SKM-1 treated with dmso at 0.1 percent for 144 hours (cell line): ENCODE results near the gene TMEM239.
"Not testable (repeated sequence)": the region's sequence is repeated elsewhere in the genome, so short reads cannot be mapped to it uniquely, and the experiment has no call there.

Experiments
- DNase-seq: peaks from one replicate; lab custom pipeline; 2025; ENCODE audit not compliant: unreplicated experiment; lab: John Stamatoyannopoulos, UW

The TMEM239 gene

GRCh38 chr20:2816030-2816582 is at the start of gene TMEM239:
Gene TMEM239, plus strand, starts transcription at chr20:2816364. Its CDS starts 191 bp downstream, at chr20:2816555.
- no peak for DNase-seq

- no peak for DNase-seq
These were observed 48.2 kb upstream of the TMEM239 start for GRCh38 chr20:2767768-2768631.

GRCh38 chr20:2768632-2769015 is 47.5 kb upstream of the TMEM239 start:
- no peak for DNase-seq

GRCh38 chr20:2770091-2770490 is 46.1 kb upstream of the TMEM239 start:
- DNase-seq = not testable (repeated sequence)

DNA sequence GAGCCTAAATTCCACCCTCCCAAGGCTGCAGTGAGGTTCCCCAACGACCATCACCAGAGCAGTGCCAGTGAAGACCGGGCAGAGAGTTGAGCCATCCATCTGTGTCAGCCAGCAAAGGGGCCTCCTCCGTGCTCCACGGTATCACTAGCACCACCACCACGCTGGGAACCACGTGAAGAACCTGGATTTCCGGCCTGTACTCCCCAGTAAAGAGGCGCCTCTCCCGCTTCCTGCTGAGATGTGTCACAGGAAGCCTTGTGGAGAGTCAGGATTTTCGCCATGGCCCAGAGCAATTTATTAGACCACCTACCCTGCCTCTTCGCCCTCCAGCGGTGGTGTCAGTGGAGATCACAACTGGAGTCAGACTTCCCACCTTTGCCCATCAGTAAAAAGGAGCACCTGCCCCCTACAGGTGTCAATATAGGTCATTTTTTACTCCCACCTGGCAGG is 44.5 kb upstream of the TMEM239 start:
- no peak for DNase-seq

DNA sequence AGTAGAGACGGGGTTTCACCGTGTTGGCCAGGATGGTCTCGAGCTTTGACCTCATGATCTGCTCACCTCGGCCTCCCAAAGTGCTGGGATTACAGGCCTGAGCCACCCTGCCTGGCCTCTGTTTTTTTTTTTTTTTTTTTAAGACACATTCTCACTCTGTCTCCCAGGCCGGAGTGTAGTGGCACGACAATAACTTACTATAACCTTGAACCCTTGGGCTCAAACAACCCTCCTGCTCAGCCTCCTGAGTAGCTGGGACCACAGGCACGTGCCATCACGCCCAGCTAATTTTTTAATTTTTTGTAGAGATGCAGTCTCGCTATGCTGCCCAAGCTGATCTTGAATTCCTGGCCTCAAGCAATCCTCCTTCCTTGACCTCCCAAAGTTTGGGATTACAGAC is 42.4 kb upstream of the TMEM239 start:
- DNase-seq = no peak

DNA sequence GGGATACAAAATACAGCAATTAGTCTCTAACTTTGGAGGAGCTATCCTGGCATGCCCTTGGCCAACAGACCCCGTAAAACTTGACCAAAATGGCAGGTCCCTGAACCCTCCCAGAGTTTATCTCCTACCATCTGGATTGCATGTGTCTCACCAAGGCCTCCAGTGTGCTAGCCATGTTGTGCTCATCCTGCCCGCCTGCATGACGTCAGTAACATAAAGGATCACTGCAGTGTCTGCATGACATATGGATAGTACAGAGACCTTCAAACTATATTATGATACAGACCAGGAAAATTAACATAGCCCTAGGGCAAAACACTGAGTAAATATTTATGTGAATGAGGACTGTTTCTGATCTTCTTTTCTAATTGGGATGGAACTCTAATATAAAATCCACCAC is 41.0 kb upstream of the TMEM239 start:
- no peak for DNase-seq

GRCh38 chr20:2778602-2779321 is 37.4 kb upstream of the TMEM239 start:
- DNase-seq = no peak

- no peak for DNase-seq
These were observed 35.2 kb upstream of the TMEM239 start for GRCh38 chr20:2780948-2781347.

DNA sequence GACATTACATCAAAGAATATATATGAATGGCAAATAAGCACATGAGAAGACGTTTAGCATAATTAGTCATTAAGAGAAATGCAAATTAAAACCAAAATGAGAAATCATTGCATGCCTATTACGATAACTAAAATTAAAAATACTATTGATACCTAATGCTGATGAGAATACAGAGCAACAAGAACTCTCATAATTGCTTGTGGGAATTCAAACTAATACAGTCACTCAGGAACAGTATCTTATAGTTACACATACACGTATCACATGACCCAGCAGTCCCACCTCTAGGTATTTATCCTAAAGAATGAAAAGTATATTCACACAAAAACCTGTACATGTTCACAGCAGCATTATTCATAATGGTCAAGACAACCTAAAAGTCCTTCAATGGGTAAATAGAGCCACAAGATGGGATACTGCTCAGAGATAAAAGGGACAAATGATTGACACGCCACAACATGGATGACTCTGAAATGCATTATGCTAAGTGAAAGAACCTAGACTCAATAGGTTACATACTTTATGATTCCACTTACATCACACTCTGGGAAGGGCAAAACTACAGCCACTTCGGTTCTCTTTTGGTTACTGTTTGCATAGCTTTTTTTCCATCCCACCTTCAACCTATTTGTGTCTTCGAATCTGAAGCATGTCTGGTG is 32.1 kb upstream of the TMEM239 start:
- DNase-seq = no peak

DNA sequence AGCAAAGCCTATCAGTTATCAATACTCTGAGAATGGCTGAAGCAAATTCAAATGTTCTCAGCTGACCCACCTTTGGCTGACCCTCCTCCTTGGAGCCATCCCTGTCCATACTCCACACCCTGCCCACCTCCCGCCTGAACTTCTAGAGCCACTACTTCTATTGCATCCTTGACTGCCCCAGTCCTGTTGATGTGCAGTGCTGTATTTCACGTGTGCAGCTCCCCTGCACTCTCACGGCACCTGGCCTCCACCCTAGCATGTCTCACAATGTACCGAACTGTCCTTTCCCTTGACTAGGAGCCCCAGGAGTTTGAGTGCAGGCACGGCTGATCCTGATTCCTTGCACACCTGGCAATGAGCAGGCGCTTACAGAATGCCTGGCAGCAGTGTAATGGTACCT is 22.7 kb upstream of the TMEM239 start:
- DNase-seq = no peak

DNA sequence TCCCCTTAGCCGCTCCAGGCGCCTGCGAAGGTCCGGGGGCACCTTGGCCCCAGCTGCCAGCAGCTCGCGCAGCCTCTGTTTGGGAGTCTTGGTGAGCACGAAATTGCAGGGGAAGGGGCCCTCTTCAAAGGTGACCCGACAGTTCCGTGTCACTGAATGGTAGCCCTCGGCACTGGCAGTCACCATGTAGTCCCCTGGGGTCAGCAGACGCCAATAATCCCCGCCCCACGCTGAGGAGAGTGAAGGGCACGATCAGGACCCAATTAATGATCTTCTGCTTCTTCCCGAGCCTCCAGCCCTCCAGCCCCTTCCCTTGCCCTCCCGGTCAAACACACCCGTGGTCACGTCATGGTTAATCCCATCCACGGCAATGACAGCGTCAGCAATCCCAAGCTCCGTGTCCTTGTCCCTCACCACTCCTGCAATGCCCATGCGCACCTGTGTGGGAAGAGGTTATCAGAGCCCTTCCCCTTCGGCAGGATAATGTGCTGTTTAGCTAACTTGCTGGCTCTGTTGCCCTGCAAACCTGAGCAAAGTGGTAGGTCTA is 21.9 kb upstream of the TMEM239 start:
- DNase-seq = no peak

- no peak for DNase-seq
These were observed 21.2 kb upstream of the TMEM239 start for GRCh38 chr20:2794866-2795447.

DNA sequence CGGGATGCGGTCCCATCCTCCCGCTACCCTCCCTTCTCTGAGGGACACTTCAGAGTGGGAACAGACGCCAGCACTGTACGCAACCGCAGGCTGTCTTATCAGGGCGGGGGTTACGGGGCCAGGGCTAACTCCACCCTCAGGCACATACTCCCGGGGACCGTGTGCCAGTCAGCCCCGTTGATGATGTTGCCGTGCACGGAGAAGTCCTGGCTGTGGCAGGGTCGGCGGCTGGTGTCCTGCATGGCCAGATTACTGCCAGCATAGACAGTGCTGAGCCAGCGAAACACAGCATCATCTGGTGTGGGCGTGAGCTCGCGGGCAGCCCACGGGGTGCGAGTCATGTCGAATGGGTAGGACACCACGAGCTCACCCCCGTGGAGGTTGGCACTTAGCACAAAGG is 20.7 kb upstream of the TMEM239 start:
- no peak for DNase-seq

- DNase-seq = no peak
These were observed 20.0 kb upstream of the TMEM239 start for GRCh38 chr20:2796011-2796660.

- no peak for DNase-seq
These were observed 18.8 kb upstream of the TMEM239 start for GRCh38 chr20:2797136-2797983.

DNA sequence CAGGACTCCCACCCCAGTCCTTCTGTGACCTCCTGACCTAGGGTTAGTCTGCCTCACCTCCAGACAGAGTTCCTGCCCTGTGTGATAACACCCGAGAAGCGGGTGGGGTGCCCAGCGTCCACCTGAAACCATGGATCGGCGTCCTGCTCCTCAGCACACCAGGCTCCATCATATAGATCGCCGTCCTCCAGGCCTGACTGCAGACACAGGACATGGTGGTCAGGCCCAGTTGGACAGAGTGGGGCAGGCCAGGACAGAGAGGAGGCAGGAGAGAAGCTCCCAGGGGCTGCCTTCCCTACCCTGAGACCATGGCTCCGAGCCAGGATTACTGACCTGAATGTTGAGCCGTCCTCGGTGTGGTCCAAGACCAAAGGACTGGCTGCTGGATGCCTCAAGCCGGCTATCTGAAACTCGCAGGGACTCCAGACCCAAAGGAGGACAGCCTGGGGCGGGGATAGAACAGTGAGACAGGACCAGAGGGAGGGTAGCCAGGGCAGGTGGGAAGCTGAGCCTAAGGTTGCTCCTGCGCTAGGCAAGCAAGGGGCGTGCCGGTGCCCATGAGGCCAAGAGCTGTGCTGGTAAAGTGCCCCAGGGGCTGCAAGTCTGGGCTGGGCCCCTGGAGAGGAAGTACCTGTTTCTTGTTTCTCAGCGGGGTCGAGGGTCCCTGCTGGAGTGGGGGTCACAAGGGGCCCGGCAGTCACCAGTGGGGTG is 17.9 kb upstream of the TMEM239 start:
- DNase-seq = no peak

GRCh38 chr20:2798814-2799213 is 17.4 kb upstream of the TMEM239 start:
- DNase-seq = no peak

DNA sequence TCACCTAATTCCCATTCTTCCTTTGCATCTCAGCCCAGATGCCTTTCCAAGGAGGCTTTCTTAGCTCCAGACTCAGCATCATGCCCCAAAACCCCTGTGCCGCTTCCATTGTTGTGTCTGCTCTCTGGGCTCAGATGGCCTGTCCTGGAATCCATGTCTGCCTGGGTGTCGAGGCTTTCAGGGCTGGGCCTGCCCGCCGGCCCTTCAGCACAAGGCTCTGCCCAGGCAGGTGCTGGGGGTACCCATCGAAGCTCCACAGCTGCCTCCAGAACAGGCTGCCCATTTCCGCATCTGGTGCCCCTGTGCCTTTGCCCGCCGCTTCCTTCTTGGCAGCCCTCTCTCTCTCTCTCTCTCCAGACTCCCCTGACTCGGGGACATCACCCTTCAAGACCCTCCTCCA is 16.9 kb upstream of the TMEM239 start:
- no peak for DNase-seq
